ENCODE data around the gene TAF8. TPM values are rescaled to one million over a fixed set of nuclear protein-coding genes. Genes with fewer than 3 reads are reported as not detected.

The TAF8 gene
- total RNA-seq, 2 experiments from 2014 or later, result 30.1 to 34.7 TPM

DNA sequence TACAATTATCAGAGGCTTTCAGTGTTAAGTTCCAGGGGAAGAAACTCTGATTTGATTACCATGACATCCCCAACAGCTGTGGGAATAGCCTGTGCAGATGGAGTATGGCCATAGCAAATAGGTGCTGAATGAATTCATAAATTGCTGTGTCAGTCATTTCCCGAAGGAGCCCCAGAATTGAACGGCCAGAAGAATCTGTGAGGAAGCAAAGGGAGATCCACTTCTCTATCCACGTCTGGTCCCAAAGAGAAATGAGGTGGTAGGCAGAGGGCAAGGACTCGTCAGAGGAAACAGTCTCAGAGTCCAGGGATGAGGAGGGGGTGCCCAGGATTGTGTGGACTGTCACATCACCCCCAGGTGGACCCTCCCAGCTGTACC, 3.1 kb upstream of the TAF8 start:
- Histone ChIP-seq H3K9me3 (ENCODE audit: control insufficient read depth in 1 of 2, insufficient read depth in 1 of 2, low read length in 2 of 2) (peaks cover 0 to 3% of the 10 kb centered on the region in 2 experiments), H3K4me3 (ENCODE audit: low read length) (peak overlapping the region; percentile 85), H3K4me1 (ENCODE audit: insufficient read depth, low read length) (peaks cover 78% of the 10 kb centered on the region), H3K27me3 (ENCODE audit: control insufficient read depth in 1 of 2, insufficient read depth in 2 of 2, low read length in 2 of 2) (no peaks in the 10 kb centered on the region), H3K36me3 (ENCODE audit: insufficient read depth, low read length) (peaks cover 27% of the 10 kb centered on the region), H3K27ac (ENCODE audit: low read depth in 1 of 2, low read length in 2 of 2) (peak overlapping the region; percentile 39 to 85)
- intact Hi-C loops (cut with DNase I, micrococcal nuclease), result loop anchor here in 1 of 2 experiments (10.0 kb wide), 1 partner anchor 168 kb away; the partner anchor contains the start of gene MRPS10
- CTCF ChIA-PET, result interaction anchor here (1.0 to 9.9 kb wide), 8 partner anchors 7 to 260 kb away, joined by 3 to 75 read pairs (median 6); partner anchors contain the start of genes BYSL, MED20 and TOMM6
- Mint-ChIP-seq H3K4me3 (peak overlapping the region; percentile 96), H3K4me1 (ENCODE audit: low read depth) (peaks cover 83% of the 10 kb centered on the region), H3K36me3 (ENCODE audit: low read depth) (peaks cover 73% of the 10 kb centered on the region), H3K27ac (peak overlapping the region; percentile 89), H3K27me3 (no peaks in the 10 kb centered on the region), H3K9me3 (no peaks in the 10 kb centered on the region)
- ATAC-seq (ENCODE audit: poor library complexity) (no peak), DNase-seq (no peak)
- POLR2A ChIA-PET, result interaction anchor here (0.5 to 13.5 kb wide), 11 partner anchors 11 to 724 kb away, joined by 3 to 168 read pairs (median 4); partner anchors contain the start of genes BYSL, MED20 and TOMM6
- TF ChIP-seq, protein P1, sequence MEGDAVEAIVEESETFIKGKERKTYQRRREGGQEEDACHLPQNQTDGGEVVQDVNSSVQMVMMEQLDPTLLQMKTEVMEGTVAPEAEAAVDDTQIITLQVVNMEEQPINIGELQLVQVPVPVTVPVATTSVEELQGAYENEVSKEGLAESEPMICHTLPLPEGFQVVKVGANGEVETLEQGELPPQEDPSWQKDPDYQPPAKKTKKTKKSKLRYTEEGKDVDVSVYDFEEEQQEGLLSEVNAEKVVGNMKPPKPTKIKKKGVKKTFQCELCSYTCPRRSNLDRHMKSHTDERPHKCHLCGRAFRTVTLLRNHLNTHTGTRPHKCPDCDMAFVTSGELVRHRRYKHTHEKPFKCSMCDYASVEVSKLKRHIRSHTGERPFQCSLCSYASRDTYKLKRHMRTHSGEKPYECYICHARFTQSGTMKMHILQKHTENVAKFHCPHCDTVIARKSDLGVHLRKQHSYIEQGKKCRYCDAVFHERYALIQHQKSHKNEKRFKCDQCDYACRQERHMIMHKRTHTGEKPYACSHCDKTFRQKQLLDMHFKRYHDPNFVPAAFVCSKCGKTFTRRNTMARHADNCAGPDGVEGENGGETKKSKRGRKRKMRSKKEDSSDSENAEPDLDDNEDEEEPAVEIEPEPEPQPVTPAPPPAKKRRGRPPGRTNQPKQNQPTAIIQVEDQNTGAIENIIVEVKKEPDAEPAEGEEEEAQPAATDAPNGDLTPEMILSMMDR (IDR thresholded peaks at IDR 0.05), result no peak

DNA sequence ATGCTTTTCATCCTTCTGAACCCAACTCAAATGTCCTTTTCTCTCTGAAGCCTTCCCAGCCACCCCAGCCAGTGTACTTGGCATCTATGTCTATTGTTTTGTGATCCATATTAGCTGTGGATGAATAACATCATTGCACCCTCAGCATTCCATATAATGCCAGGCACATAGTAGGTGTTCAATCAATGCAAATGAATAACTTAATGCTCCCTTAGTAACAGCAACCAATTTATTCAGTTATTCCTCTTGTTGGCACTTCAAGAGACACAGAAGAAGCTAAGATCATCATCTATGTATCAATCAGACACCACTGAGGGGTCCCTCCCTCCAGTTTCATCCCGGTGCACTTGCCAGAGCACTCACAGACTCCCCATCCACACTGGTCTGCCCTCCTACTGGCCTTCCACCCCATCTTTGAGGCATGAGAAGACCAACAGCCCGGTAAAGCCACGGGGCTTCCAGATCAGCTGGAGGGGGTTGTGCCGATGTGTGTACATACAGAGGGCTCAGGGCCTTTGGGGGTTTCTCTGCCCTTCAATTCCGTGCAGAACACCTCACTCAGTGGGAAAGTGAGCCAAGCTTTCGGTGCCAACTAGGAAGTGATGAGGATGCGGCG, 2.4 kb upstream of the TAF8 start:
- ChIA-PET CTCF (interaction anchor here (1.0 to 9.9 kb wide), 8 partner anchors 8 to 261 kb away, joined by 3 to 75 read pairs (median 6); partner anchors contain the start of genes BYSL, MED20 and TOMM6), POLR2A (interaction anchor here (0.5 to 13.5 kb wide), 11 partner anchors 8 to 724 kb away, joined by 3 to 168 read pairs (median 9); partner anchors contain the start of genes BYSL, MED20, TOMM6 and USP49)
- Histone ChIP-seq H3K4me3 (ENCODE audit: low read length) (peak overlapping the region; percentile 85), H3K36me3 (ENCODE audit: insufficient read depth, low read length) (peaks cover 27% of the 10 kb centered on the region), H3K27me3 (ENCODE audit: control insufficient read depth in 1 of 2, insufficient read depth in 2 of 2, low read length in 2 of 2) (no peaks in the 10 kb centered on the region), H3K9me3 (ENCODE audit: control insufficient read depth in 1 of 2, insufficient read depth in 1 of 2, low read length in 2 of 2) (peaks cover 0 to 3% of the 10 kb centered on the region in 2 experiments), H3K4me1 (ENCODE audit: insufficient read depth, low read length) (peaks cover 78% of the 10 kb centered on the region), H3K27ac (ENCODE audit: low read depth in 1 of 2, low read length in 2 of 2) (peak overlapping the region; percentile 50 to 85)
- Mint-ChIP-seq H3K9me3 (no peaks in the 10 kb centered on the region), H3K36me3 (ENCODE audit: low read depth) (peaks cover 71% of the 10 kb centered on the region), H3K27ac (peak overlapping the region; percentile 89), H3K4me1 (ENCODE audit: low read depth) (peaks cover 81% of the 10 kb centered on the region), H3K27me3 (no peaks in the 10 kb centered on the region), H3K4me3 (peak overlapping the region; percentile 96)
- DNase-seq (peak in 1 of 14 experiments; percentile 45), ATAC-seq (ENCODE audit: poor library complexity) (no peak)
- intact Hi-C loops (cut with DNase I, micrococcal nuclease), result loop anchor here (2.0 to 10.0 kb wide), 2 partner anchors 167 to 313 kb away; partner anchors contain the start of genes MRPS10 (in 1 of the 2) and TFEB (in 1 of the 2)
- TF ChIP-seq, protein P1 (IDR thresholded peaks at IDR 0.05), result no peak

DNA sequence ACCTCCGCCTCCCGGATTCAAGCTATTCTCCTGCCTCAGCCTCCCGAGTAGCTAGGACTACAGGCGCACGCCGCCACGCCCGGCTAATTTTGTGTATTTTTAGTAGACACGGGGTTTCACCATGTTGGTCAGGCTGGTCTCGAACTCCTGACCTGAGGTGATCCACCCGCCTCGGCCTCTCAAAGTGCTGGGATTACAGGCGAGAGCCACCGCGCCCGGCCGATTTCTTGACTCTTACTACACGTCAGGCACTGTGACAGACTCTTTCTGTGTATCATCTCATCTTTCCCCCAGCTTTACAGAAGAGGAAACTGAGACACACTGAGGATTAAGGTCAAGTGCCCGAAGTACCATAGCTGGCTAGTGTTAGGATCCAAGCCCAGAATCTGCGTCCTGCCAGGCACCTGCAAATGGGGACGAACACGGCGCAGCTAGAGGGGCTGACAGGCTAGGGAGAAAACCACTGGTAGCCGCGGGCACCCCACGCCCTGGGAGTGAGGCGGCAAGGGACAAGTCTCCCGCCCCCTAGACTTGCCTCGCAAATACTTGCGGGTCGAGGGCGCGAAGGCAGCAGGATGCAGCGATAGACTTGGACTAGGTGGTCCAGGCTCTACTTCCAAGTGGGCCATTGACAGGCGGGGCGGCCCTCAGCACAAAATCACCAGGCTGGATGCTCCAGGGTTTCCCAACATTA, 1.1 kb upstream of the TAF8 start:
- peak overlapping the region; percentile 96 for H3K4me3 Mint-ChIP-seq
- ATAC-seq (ENCODE audit: poor library complexity) (no peak), DNase-seq (peak in 3 of 14 experiments; percentile 30 to 59 (median 38))
- no peaks in the 10 kb centered on the region for H3K27me3 Mint-ChIP-seq
- peaks cover 70% of the 10 kb centered on the region for H3K36me3 Mint-ChIP-seq (ENCODE audit: low read depth)
- ChIA-PET POLR2A (interaction anchor here (0.7 to 13.5 kb wide), 14 partner anchors 9 to 830 kb away, joined by 3 to 168 read pairs (median 11); partner anchors contain the start of genes BYSL, MED20, RPL7L1 and TOMM6), CTCF (interaction anchor here (0.6 to 9.9 kb wide), 10 partner anchors 9 to 938 kb away, joined by 3 to 75 read pairs (median 8); partner anchors contain the start of genes BYSL, MED20 and TOMM6)
- TF ChIP-seq, protein P1 (IDR thresholded peaks at IDR 0.05), result no peak
- no peaks in the 10 kb centered on the region for H3K9me3 Mint-ChIP-seq
- Histone ChIP-seq H3K27me3 (ENCODE audit: control insufficient read depth in 1 of 2, insufficient read depth in 2 of 2, low read length in 2 of 2) (no peaks in the 10 kb centered on the region), H3K27ac (ENCODE audit: low read depth in 1 of 2, low read length in 2 of 2) (peak overlapping the region; percentile 59 to 85), H3K4me1 (ENCODE audit: insufficient read depth, low read length) (peaks cover 69% of the 10 kb centered on the region), H3K36me3 (ENCODE audit: insufficient read depth, low read length) (peaks cover 30% of the 10 kb centered on the region), H3K4me3 (ENCODE audit: low read length) (peak overlapping the region; percentile 85), H3K9me3 (ENCODE audit: control insufficient read depth in 1 of 2, insufficient read depth in 1 of 2, low read length in 2 of 2) (peaks cover 0 to 3% of the 10 kb centered on the region in 2 experiments)
- H3K27ac Mint-ChIP-seq, result peak overlapping the region; percentile 89
- peaks cover 76% of the 10 kb centered on the region for H3K4me1 Mint-ChIP-seq (ENCODE audit: low read depth)
- intact Hi-C loops (cut with DNase I, micrococcal nuclease), result loop anchor here (2.0 to 10.0 kb wide), 2 partner anchors 166 to 314 kb away; partner anchors contain the start of genes MRPS10 (in 1 of the 2) and TFEB (in 1 of the 2)
